GM12865 (cell line): ENCODE data around the gene FAM53B.

Experiments used
- DNase-seq: peaks from one replicate; pipeline ENCODE4 v3.0.0; 2010; ENCODE audit warnings: low read depth
- H3K4me3 ChIP-seq: 2 replicates; pipeline ENCODE4 v1.5.1; 2011; ENCODE audit warnings: mild to moderate bottlenecking, low read depth, low read length, control low read depth
- CTCF ChIP-seq: IDR thresholded peaks from 2 replicates; pipeline ENCODE4 v1.5.1; 2011; ENCODE audit warnings: low read length, control low read depth, low read depth, inconsistent platforms; ENCODE audit not compliant: insufficient read depth; ENCODE audit errors: missing control alignments

The FAM53B gene

GRCh38 chr10:124642088-124642710 lies 102.0 kb downstream of the FAM53B start:
- H3K4me3 ChIP-seq = no peak overlapping the region
- no peak for TF ChIP-seq CTCF
- DNase-seq = no peak

- peak; percentile 58 for DNase-seq
- TF ChIP-seq CTCF = no peak
- no peak overlapping the region for H3K4me3 ChIP-seq
Measured at GRCh38 chr10:124641282-124642087, 102.7 kb downstream of the FAM53B start.

- no peak overlapping the region for H3K4me3 ChIP-seq
- no peak for TF ChIP-seq CTCF
- peak; percentile 40 for DNase-seq
Measured at GRCh38 chr10:124640538-124641231, 103.5 kb downstream of the FAM53B start.

GRCh38 chr10:124640056-124640455 lies 104.1 kb downstream of the FAM53B start:
- no peak overlapping the region for H3K4me3 ChIP-seq
- no peak for DNase-seq
- TF ChIP-seq CTCF = no peak

GRCh38 chr10:124639646-124640045 lies 104.5 kb downstream of the FAM53B start:
- no peak for DNase-seq
- TF ChIP-seq CTCF = no peak
- no peak overlapping the region for H3K4me3 ChIP-seq

GRCh38 chr10:124639206-124639605 lies 105.0 kb downstream of the FAM53B start:
- H3K4me3 ChIP-seq = no peak overlapping the region
- no peak for DNase-seq
- no peak for TF ChIP-seq CTCF
